GM19455 (cell line): Measurements from ENCODE around the gene LPCAT3.
"Not testable (repeated sequence)": the region's sequence is repeated elsewhere in the genome, so short reads cannot be mapped to it uniquely, and the experiment has no call there.

ENCODE experiments used
- ATAC-seq: cut with Tn5 transposase; IDR thresholded peaks from one replicate; pipeline ENCODE4 v1.9.1; 2021; ENCODE audit not compliant: unreplicated experiment

LPCAT3 gene, protein sequence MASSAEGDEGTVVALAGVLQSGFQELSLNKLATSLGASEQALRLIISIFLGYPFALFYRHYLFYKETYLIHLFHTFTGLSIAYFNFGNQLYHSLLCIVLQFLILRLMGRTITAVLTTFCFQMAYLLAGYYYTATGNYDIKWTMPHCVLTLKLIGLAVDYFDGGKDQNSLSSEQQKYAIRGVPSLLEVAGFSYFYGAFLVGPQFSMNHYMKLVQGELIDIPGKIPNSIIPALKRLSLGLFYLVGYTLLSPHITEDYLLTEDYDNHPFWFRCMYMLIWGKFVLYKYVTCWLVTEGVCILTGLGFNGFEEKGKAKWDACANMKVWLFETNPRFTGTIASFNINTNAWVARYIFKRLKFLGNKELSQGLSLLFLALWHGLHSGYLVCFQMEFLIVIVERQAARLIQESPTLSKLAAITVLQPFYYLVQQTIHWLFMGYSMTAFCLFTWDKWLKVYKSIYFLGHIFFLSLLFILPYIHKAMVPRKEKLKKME

DNA sequence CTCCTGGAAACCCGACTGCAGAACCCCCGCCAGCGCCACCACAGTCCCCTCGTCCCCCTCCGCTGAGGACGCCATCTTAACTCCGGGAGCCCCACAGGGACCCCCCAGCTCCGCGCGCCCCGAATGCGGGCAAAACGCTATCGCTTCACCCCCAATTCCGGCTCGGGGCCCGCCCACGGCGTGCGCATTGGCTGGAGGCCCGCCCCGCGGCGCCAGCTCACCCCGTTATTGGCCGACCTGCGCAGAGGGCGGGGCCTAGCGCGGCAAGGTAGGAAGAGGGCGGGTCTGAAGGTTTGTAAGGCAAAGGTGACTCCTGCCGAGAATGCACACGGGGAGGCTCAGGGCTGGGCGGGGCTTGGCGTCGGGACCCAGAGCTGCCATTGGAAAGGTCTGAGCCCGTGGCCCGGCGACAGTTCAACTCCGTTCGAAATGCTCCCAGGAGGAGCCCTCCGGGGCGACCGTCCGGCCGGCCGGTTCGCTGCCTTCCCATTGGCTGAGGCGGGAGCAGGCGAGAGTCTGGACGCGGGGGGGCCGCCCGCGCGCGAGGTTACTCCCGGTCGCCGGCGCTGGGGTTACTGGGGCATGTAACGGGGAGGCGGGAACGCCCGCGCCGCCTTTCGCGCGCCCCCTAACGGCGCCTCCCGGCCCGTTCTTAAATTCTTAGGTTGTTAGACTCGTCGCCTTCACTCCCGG, at the start of gene LPCAT3:
Gene LPCAT3, minus strand, starts transcription at position 127 of the 693 bp plus-strand sequence. Its CDS starts 52 bp downstream, at position 75.
- peak; percentile 95 for ATAC-seq

DNA sequence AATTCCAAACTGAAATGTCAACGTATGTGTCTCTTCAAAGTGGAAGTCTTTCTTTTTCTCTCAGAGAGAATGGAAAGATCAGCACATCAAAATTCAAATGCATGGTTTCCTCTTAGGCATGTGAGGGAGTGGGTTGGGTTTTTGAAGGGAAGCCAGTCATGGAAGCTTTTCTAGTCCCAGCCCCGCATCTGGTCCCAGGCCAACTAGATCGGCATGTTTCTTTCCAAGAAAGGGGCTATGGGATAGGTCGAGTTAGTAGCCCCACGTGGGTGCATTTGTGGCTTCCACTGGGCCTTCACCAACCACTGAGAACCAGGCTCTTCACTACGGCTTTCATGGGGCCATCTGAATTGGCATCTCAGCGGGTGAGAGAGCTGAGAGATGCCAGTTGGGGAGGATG, 48.8 kb upstream of the LPCAT3 start:
- ATAC-seq, result no peak

DNA sequence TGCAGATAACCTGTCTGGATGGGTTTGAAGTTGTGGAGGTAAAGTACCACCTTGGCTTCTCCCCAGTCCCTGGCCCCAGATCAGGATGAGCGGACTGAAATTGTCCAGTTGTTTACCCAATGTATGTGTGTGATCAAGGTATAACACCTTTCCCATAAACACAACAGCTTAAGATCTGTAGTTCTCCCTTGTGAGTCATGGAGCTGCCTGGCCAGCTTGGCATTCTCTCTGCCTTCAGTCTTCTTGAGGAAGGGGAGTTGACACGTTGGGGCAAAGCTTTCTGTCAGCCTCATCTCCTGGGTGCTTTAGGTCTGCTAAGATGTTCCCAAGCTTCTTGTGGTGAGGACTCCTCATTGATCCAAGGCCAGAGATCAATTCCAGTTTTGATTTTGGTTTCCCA, 48.3 kb upstream of the LPCAT3 start:
- no peak for ATAC-seq

DNA sequence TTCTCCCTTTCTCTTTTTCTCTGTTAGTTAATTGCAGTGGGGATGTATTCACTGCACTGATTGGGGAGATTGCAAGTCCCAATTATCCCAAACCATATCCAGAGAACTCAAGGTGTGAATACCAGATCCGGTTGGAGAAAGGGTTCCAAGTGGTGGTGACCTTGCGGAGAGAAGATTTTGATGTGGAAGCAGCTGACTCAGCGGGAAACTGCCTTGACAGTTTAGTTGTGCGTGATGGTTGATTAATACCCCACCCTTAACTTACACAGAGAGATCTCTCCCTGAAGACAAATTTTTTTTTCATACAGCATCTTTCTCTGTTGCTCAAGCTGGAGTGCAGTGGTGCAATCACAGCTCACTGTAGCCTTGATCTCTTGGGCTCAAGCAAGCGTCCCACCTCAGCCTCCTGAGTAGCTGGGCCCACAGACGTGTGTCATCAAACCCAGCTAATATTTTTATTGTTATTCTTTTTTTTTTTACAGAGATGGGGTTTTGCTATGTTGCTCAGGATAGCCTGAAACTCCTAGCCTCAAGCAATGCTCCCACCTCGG, 46.9 kb upstream of the LPCAT3 start:
- ATAC-seq, result no peak

DNA sequence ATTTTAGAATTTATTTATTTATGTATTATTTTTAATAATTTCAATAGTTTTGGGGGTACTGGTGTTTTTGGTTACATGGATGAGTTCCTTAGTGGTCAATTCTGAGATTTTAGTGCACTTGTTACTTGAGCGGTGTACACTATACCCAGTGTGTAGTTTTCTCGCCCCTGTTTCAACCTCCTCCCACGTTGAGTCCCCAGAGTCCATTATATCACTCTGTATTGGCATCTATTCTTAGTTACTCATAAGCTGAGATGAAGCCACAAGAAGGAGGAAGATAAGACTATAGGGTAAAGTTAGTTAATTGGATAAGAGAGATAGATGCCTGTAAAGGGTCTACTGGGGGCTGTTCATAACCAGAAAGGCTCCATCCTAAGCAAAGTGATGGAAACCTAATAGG, 46.2 kb upstream of the LPCAT3 start:
- ATAC-seq, result no peak

DNA sequence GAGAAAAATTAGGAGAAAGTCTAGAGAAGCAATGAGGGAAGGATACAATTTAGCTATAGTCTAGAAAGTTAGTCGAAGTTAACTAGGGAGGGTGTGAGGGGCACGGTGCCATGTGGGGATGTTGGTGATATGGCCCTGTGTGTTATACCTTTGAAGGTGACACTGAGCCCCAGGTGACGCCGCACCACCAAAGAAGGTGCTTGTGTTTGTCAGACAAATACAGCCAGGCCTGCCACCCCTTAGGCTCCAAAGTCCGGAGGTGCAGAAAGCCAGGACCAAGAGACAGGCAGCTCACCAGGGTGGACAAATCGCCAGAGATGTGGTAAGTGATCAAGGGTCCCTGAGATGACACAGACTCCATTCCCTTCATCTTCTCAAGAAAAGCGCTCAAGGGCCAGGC, 43.3 kb upstream of the LPCAT3 start:
- no peak for ATAC-seq

DNA sequence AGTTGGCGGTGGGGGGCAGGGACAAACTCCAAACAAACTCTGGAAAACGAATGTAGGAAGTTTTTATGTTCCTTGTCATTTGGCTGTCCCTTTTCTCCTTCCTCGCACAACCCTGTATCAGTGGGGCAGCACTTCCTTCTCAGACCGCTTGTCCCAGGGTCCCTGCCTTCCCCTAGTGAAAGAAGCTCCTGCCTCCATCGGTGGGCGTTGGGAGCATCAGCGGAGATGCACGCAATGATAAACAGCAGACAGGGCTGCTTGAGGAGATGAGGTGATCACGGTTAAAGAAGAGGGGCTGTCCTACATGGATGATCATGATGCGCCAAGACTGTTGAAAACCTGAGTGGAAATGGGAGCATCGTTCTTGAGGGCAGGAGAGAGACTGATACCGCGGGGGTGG, 42.9 kb upstream of the LPCAT3 start:
- ATAC-seq, result no peak

DNA sequence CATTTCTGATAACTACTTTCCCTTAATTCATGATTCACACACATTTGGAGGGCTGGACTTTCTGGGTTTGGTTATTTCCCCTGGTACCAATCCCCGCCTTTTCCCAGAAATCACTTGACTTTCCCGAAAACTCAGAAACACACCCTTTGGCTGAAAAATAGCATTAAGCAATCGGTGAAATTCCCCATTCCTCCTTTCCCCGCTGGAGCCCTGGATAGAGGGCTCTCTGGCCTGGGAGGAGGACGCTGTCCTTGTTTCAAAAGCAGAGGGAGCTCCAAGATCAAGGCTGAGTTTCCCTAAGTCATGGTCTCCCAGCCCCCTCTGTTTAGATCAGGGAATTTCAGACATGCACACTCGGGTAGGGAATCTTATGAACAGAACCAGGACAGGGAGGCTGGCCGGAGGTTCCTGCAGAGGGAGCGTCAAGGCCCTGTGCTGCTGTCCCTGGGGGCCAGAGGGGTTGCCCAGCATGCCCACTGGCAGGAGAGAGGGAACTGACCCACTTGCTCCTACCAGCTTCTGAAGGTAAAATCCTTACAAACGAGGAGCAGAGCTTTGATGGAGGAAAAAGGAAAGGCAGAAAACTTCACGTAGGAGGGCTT, 42.2 kb upstream of the LPCAT3 start, which contains the start of gene C1S:
Gene C1S, plus strand, starts transcription at position 366 of the 602 bp plus-strand sequence. CDS start 1,195 bp downstream, outside the sequence.
- no peak for ATAC-seq

DNA sequence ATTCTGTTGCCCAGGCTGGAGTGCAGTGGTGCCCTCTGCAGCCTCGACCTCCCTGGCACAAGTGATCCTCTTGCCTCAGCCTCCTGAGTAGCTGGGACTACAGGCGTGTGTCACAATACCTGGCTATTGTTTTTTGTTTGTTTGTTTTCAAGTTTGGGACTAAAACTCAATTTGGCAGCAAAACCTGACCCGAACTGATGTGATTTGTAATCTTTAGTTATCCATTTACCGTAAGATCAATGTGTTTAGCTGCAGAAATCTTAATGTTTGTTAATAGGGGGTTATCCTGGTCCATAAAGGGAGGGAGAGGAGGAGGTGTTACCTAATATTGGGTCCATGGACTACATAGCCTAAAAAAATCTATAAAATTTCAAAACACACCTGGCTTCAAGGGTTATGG, 41.5 kb upstream of the LPCAT3 start:
- ATAC-seq, result no peak

DNA sequence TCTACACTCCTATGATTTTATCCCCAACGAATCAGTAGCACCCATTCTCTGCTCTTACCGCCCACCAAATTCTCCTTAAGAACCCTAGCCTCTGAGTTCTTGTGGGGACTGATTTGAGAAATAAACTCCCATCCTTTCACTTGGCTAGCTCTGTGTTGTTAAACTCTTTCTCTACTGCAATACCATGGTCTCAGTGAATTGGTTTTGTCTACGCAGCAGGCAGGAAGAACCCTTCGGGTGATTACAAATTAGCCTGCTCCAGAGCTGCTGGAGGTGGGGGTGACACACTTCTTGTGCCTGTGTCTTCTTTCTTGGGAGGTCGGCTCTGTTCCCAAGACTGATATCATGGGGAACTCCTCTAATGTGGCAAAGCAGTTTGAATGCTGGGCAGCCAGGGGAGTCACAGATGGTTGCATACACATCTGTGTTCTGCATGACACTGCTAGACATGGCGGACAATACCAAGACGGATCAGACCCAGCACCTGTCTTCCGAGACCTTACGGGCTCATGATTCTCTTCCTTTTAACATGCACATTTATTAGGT, 40.6 kb upstream of the LPCAT3 start:
- ATAC-seq, result no peak

DNA sequence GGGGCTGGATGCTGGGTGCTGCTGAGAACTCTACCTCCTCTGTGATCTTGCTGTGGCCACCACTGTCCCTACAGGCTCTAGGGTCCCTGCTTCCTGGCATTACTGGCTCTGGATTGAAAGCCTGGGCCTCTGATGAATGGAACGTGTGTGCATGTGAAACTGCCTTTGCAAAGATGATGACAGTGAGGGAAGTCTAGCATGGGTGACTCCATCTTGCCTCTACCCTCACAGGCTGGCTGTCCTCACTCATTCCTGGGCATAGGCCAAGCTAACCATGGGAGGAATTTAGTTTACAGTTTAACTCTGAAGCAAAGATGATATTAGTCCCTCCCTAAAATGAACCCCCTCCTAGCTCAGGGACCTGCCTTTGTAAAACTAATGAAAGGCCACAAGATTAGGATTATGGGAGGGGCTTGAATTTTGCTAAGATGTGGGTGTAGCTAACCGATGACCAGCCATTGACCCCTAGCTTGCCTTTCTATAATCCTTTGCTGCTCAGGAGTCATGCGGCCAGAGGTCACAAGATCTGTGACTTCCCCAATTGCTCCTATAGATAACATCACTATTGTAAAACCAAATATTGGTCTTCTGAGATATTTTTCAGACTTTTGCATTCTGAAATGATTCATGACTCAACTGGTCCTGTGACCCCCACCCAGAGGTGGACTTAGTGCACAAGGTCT, 40.0 kb upstream of the LPCAT3 start:
- no peak for ATAC-seq

DNA sequence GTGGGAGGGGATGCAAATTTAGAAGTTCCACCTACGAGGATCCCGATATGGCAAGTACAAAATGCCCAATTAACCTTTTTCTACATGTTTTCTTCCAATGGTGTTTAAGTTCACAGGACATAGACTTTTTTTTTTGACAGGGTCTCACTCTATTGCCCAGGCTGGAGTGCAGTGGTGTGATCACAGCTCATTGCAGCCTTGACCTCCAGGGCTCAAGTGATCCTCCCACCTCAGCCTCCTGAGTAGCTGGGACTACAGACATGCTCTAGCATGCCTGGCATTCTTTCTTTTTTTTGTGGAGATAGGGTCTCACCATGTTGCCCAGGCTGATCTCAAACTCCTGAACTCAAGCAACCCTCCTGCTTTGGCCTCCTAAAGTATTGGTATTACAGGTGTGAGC, 37.5 kb upstream of the LPCAT3 start:
- ATAC-seq, result not testable (repeated sequence)

DNA sequence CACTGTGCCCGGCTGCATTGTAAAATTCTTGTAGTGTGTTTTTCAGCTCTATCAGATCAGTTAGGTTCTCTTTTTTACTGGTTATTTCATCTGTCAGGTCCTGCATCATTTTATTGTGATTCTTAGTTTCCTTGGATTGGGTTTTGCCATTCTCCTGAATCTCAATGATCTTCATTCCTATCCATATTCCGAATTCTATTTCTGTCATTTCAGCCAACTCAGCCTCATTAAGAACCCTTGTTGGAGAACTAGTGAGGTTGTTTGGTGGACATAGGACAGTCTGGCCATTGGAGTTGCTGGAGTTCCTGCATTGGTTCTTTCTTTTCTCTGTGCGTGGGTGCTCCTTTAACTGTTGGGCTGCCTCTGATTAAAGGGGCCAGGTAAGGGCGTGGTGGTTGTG, 36.6 kb upstream of the LPCAT3 start:
- no peak for ATAC-seq

DNA sequence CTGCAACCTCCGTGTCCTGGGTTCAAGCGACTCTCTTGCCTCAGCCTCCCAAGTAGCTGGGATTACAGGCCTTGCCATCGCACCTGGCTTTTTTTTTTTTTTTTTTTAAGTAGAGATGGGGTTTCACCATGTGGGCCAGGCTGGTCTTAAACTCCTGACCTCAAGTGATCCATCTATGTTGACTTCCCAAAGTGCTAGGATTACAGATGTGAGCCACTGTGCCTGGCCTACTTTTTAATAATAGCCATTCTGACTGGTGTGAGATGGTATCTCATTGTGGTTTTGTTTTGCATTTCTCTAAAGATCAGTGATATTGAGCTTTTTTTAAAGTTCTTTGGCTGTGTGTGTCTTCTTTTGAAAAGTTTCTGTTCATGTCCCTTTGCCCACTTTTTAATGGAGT, 31.7 kb upstream of the LPCAT3 start:
- not testable (repeated sequence) for ATAC-seq

DNA sequence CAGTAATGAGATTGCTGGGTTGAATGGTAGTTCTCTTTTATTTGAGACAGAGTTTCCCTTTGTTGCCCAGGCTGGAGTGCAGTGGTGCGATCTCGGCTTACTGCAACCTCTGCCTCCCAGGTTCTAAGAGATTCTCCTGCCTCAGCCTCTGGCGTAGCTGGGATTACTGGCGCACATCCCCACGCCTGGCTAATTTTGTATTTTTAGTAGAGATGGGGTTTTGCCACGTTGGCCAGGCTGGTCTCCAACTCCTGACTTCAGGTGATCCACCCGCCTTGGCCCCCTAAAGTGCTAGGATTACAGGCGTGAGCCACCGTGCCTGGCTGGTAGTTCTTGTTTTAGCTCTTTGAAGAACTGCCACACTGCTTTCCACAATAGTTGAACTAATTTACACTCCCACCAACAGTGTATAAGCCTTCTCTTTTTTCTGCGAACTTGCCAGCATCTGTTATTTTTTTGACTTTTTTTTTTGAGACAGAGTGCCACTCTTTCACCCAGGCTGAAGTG, 31.2 kb upstream of the LPCAT3 start:
- ATAC-seq, result not testable (repeated sequence)

DNA sequence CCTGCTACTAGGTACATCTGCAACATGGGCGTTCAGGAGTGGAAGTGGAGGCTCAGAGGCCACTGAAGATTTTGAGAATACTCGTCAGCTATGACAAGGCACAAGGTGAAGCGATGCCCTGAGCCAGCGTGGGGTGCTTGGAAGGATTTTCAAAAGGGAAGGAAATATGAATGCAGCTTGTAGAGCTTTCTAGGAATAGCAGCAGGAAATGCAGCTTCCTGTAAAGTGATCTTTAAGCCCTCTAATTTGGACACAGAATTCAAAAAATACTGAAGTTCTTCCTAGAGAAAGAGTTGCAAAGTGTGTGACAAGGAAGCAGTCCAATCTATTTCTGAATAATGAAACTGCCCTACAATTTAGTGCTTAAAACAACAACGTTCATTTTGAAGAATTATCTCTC, 29.0 kb upstream of the LPCAT3 start:
- no peak for ATAC-seq

DNA sequence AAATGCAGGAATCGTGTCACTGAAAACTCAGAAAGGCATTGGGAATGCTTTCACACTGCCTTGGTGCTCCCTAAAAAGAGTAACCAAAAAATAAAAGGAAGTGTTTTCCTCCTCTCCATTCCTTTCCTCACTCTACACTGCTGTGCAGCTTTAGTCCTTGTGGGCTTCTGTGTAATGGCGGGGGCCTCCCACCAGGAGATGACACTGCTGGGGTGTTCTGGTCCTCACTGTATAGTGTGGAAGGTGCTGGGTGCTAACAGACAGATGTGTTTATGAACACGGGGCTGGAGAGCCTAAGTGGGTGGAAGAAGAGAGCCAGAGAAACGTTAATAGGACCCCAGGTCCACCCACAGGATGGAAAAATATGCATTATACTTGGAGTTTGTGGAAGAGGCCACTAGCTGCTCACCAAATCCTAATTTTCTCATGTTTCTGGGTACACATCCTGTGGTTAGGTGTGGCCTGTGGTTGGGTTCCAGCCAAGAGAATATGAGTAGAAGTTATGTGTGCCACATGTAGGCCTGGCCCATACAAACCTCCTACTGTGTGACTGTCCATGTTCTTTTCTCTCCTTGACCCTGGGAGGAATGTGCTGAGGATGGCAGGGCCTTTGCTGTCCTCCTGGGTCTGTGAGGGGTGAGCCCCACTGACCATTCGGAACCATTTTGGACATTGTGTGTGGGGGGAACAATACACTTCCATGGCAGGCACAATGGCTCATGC, 28.3 kb upstream of the LPCAT3 start:
- no peak for ATAC-seq

DNA sequence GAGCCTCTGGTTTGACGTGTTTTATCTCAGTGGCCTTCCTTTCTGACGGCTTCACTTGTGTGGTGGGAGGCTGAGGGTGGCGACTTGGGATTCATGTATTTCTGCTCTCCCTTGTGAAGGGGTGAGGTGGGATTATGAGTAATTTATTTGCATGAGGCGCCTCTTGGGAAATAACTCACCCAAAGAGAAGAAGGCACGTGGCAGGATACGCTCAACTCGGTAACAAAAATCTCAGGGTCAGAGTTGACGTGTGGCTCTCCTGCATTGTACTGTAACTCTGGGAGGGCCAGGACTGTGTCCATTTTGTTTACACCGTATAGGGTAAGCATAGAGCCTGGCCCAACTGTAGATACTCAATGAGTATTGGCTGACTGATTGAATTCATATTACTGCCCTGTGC, 27.6 kb upstream of the LPCAT3 start:
- no peak for ATAC-seq

DNA sequence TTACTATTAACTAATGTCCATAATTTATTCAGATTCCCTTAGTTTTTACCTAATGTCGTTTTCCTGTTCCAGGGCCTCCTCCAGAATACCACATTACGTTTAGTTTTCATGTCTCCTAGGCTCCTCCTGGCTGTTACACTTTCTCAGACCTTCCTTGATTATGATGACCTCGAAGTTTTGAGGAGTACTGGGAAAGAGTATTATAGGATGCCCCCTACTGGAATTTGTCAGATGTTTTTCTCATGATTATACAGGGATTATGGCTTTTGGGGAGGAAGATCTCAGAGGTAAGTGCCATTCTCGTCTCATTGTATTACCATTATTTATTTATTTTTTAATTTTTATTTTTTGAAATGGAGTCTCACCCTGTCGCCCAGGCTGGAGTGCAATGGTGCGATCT, 24.6 kb upstream of the LPCAT3 start:
- no peak for ATAC-seq

DNA sequence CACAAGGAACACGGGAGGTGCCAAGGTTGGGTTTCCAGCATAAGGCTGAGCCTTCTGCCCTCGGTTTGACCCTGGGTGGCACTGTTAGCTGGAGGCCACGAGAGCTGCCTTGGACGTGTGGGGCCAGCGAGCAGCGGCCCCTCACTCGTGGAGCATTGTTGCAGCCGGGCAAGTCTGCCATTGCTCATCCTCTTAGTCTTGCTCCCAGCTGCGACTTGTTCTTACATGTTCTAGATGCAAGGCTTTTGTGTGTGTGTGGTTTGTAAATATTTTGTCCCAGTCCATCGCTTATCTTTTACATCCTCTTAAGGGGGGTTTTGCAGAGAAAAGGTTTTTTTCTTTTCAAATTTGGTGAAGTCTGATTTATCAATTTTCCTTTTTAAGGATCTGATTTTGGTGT, 21.1 kb upstream of the LPCAT3 start:
- no peak for ATAC-seq
